Prostate gland (tissue), 2 donors: ENCODE data around the gene SHFL.

Source experiments
- CTCF ChIP-seq, 4 experiments: fragments of 200-600 bp in 2 of 4; fragments of 450-650 bp in 2 of 4; sonication (generic) in 2 of 4; IDR thresholded peaks; 1 replicate in 3 of 4; 2 replicates in 1 of 4; pipeline ENCODE4 v1.5.1; 2016 to 2019; ENCODE audit warnings: antibody characterized with exemption in 4 of 4, mild to moderate bottlenecking in 2 of 4, moderate library complexity in 2 of 4
- POLR2A ChIP-seq: fragments of 450-650 bp; IDR thresholded peaks from one replicate; pipeline ENCODE4 v1.6.1; 2016; ENCODE audit warnings: antibody characterized with exemption, mild to moderate bottlenecking

GRCh38 chr19:10045371-10045770, 40.7 kb upstream of the SHFL start:
- TF ChIP-seq POLR2A (no peak), CTCF (IDR thresholded peaks at IDR 0.05) (no peak)
